HG03064 (cell line): ENCODE data around the gene RPL21.
"Not testable (repeated sequence)": the region's sequence is repeated elsewhere in the genome, so short reads cannot be mapped to it uniquely, and the experiment has no call there.

Experiments used
- ATAC-seq: cut with Tn5 transposase; IDR thresholded peaks from one replicate; pipeline ENCODE4 v1.9.1; 2021; ENCODE audit warnings: low read depth; ENCODE audit not compliant: unreplicated experiment

RPL21 gene

DNA sequence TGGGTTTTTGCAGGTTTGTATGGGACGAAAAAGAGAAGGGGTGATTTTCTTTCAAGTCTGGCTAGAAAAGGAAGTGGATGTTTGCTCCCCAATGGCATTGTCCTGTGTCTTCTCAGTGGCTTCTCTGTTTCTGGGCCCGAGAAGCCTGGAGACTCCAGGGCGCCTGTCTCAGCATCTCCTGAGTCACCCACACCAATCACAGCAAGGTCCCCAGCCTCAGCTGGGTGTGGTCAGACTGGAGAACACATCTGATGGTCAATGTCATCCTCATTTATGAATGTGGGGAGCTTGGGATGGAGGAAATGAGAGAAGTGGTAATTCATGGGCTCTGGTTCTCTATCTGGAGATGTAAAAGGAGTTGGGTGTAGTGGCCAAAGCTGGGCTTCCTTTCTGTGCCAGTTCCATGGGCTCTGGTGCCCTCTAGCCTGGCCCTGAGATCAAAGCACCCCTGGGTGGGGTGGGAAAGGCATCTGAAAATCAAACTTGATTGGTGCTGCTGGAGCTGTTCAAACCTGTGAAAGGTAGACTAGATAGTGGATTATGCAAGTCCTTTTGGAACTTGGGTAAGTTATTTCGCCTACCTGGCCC, 32.6 kb downstream of the RPL21 start:
- ATAC-seq, result no peak

DNA sequence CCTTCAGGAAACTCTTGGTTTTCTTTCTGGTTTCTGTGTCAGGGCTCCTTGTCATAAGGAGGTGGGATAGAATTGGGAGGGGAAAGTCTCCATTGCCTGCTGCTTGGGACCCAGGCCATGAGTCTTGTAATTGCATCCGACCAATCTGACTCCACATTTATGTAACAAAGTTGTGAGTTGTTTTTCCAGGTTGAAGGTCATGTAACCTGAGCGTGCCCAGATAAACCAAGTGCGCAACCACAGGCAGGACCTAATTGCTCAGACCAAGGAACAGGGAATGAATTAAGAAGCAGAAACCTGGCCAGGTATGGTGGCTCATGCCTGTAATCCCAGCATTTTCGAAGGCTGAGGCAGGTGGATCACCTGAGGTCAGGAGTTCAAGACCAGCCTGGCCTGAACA, 37.0 kb downstream of the RPL21 start:
- ATAC-seq, result no peak

GRCh38 chr13:27289011-27289665, 37.8 kb downstream of the RPL21 start:
- no peak for ATAC-seq

DNA sequence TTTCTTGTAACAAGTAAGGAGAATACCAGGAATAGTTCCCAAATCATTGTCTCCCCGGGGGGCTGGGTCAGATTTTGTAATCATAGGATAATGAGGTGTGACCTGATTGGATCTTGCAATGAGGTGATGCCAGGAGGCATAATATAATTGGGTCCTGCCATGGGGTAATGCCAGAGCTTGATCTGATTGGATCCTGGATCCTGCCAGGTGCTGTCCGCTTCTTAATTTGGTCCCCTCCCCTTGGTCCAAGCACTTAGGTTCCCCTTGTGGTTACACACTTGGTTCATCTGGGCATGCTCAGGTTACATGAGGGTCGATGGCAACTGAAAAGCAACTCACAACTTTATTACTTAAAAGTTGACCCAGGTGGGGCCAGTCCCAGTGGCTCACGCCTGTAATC, 39.4 kb downstream of the RPL21 start:
- ATAC-seq, result no peak

DNA sequence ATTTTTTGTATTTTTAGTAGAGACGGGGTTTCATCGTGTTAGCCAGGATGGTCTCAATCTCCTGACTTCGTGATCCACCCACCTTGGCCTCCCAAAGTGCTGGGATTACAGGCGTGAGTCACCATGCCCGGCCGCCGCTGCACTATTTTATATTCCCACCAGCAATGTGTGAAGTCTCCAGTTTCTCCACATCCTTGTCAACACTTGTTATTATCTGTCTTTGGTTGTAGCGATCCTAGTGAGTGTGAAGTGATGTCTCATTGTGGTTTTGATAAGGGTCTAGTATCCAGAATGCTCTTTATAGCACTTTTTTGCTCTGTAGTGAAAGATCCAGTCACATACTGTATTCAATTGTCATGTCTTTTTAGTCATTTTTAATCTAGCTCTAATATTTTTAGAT, 40.6 kb downstream of the RPL21 start:
- not testable (repeated sequence) for ATAC-seq

GRCh38 chr13:27293076-27293691, 41.8 kb downstream of the RPL21 start:
- ATAC-seq, result no peak

- no peak for ATAC-seq
These were observed 42.6 kb downstream of the RPL21 start for GRCh38 chr13:27293873-27294515.

- no peak for ATAC-seq
These were observed 43.7 kb downstream of the RPL21 start for GRCh38 chr13:27295096-27295495.

- no peak for ATAC-seq
These were observed 44.3 kb downstream of the RPL21 start for GRCh38 chr13:27295660-27296059.

GRCh38 chr13:27296496-27296895, 45.1 kb downstream of the RPL21 start:
- no peak for ATAC-seq

DNA sequence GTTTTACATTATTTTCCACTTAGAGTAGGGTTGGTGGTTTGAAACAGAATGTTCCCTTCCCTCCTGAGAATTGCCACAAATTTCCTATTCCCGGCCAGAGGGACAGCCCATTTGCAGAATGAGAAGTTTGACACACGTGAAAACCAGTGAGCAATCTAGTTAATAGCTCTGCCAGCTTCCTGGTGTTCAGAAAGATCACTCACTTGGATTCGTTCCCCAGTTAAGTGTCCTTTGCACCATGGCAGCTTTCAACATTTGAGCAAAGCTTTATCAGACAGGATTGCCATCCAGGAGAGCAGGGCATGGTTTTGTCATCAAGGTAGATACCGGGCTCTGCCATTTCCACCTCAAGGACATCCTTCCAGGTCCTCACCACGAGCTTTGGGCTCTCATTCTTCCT, 47.5 kb downstream of the RPL21 start:
- ATAC-seq, result no peak

DNA sequence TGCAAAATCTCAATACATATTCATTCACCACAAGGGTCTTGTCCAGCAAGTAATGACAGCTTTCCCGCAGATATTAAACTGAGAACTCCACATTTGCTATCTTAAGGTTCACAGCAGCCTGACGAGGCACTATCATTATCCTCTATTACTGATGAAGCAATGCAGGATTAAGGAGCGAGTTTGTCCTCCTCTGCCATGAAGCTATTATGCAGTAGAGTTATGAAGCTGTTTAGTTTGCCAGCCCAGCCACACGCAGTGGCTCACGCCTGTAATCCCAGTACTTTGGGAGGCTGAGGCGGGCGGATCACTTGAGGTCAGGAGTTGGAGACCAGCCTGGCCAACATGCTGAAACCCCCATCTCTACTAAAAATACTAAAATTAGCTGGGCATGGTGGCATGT, 49.0 kb downstream of the RPL21 start:
- ATAC-seq, result not testable (repeated sequence)

GRCh38 chr13:27300941-27301586, 49.7 kb downstream of the RPL21 start:
- no peak for ATAC-seq

DNA sequence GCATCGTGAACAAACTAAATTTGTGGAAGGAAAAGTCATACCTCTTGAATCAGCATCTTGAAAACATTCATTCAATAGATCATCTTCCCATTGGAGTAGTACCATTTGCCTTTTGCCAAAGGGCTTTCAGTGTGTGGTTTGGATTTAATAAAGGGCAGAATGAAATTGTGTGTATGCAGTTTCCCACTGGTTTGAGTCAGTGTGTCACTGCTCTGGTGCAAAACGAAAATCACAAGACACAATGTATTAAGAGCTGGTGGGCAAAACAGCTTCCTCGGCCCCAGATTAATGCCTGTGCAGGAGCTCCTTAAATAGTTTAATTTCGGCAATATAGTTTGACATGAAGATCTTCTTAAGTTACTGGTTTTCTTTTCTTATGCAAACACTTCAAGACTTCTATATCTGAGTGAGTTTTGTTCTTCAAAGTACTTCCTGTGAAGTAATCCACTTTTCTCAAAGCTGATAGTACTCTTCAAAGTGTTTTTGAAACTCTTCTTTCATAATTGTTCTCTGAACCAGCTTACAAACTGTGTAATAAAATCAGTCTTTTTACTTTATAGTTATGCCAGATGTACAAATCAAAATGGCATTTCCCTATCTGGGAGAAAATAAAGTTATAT, 51.4 kb downstream of the RPL21 start:
- no peak for ATAC-seq

GRCh38 chr13:27304099-27304498, 52.7 kb downstream of the RPL21 start:
- ATAC-seq, result no peak

GRCh38 chr13:27304611-27305010, 53.3 kb downstream of the RPL21 start:
- ATAC-seq, result no peak
